Measurements from ENCODE around the gene DCAKD. TPM values are rescaled to one million over a fixed set of nuclear protein-coding genes. Genes with fewer than 3 reads are reported as not detected.

DCAKD gene
- total and polyA plus RNA-seq, 12 donors: 21.1 to 46.2 (median 31.9) TPM

DNA sequence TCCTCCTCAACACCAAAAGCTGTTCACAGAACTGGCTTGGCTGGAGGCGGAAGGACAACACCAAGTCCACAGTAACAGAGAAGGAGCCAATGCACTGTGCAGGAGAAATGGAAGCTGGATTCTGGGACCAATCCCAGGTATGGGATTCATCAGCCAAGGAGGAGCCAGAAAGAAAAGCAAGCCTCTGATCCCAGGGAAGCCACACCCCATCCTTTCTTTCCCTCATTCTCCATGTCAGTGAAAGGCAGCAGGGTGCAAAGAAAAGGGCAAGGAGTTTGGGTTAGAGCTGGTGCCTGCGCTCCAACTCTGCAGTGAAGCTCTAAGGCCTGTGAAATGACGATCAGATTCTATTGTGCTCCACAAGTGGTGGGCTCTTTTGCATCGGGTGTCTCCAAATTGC is 11.0 kb downstream of the DCAKD start:
- ATAC-seq (no peak), DNase-seq (no peak)
- no peaks in the 10 kb centered on the region for H3K9me3 ChIP-seq
- TF ChIP-seq, protein P1, sequence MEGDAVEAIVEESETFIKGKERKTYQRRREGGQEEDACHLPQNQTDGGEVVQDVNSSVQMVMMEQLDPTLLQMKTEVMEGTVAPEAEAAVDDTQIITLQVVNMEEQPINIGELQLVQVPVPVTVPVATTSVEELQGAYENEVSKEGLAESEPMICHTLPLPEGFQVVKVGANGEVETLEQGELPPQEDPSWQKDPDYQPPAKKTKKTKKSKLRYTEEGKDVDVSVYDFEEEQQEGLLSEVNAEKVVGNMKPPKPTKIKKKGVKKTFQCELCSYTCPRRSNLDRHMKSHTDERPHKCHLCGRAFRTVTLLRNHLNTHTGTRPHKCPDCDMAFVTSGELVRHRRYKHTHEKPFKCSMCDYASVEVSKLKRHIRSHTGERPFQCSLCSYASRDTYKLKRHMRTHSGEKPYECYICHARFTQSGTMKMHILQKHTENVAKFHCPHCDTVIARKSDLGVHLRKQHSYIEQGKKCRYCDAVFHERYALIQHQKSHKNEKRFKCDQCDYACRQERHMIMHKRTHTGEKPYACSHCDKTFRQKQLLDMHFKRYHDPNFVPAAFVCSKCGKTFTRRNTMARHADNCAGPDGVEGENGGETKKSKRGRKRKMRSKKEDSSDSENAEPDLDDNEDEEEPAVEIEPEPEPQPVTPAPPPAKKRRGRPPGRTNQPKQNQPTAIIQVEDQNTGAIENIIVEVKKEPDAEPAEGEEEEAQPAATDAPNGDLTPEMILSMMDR (IDR thresholded peaks at IDR 0.05): no peak
- H3K4me3 ChIP-seq: no peak overlapping the region
- H3K36me3 ChIP-seq: peaks cover 0 to 5% (median 0%) of the 10 kb centered on the region in 9 donors
- peaks cover 12 to 67% (median 42%) of the 10 kb centered on the region in 9 donors for H3K4me1 ChIP-seq
- no peak overlapping the region for H3K27ac ChIP-seq
- H3K27me3 ChIP-seq: no peaks in the 10 kb centered on the region
- intact Hi-C loops (cut with DNase I): no loop called here
- WGBS, 2 donors: 79 to 83% methylated on average over 4 of the region's 4 CpGs

DNA sequence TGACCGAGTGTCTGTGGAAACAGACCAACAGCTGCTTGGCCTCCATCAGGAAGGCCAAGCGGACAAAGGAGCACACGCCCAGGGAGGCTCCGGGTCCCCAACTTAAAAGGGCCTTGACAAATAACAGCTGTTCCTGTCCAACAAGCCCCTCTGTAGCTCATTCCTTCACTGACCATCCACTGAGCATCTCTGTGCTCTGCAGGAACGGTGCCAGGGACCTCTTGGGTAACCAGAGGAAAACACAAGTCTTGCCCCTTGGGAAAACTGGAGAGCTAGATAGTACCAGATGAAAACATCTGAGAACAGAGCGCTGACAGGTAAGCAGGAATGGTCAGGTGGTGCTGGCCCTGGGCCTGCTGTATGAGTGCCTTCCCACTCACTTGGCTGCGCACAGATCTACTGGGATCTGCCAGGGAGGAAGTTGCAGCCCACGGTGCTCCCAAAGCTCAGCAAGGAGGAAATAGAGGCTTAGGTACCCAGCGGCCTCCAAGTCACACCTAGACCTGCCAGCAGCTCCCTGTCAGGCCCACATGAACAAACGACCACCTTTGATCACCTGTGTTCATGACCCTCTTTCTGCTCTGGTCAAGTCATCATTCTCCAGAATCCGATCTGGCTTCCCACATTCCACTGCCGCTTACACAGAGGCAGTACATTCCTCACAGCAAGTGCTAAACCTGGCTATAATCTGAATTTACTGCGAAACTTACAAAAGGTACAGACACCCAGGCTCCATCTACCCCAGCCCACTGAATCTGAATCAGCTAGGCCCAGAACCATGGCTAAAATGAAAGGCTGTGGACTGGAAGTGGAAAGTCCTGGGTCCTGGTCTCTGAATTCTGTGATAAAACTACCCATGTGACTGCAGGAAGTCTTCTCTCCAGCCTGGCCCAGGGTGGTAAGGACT is 12.5 kb downstream of the DCAKD start:
- intact Hi-C loops (cut with DNase I): no loop called here
- Histone ChIP-seq H3K4me1 (peaks cover 10 to 57% (median 33%) of the 10 kb centered on the region in 9 donors), H3K4me3 (no peak overlapping the region), H3K27me3 (no peaks in the 10 kb centered on the region), H3K27ac (peak overlapping the region in 2 of 10 donors; percentile 1 to 14), H3K36me3 (peaks cover 0 to 20% (median 7%) of the 10 kb centered on the region in 9 donors), H3K9me3 (no peaks in the 10 kb centered on the region)
- peak in 4 of 8 donors; percentile 21 to 39 (median 32) for ATAC-seq
- no peak for DNase-seq
- TF ChIP-seq, protein P1 (IDR thresholded peaks at IDR 0.05): no peak
- WGBS, 2 donors: 43 to 47% methylated on average over 13 of the region's 13 CpGs

DNA sequence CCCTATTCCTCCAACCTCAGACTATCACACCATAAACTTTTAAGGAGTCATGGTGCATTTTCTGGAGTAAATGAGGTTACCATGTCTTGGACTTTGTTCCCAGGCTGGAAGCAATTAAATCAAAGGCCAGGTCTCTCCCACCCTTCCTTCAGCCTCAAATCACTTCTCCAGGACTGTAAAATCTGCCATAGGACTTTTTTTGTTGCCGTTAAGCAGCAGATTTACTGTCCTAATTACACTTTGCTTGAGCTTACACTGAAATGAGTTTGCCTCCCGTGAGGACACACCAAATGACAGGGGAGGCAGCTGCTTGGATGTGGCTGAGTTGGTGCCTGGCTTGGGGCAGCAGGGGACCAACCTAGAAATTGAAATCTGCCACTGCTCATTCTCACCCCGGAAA is 14.7 kb downstream of the DCAKD start:
- intact Hi-C loops (cut with DNase I): no loop called here

DNA sequence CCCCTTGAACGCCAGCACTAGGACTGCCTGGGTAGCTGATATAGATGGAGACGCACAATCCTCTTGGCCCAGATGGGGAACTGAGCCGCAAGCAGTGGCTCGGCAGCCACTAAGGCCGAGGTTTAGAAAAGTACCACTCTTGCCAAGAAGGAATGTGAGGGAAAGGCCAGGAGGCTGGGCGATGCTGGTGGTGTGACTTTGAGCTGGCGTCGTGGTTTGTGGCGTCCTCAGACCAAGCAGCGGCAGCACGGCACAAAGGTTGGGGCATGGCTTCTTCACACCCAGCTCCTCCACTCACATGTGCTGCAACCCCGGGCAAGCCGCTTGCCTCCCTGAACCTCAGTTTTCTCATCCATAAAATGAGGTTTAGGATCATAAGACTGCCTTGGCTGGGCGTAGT is 15.6 kb downstream of the DCAKD start:
- H3K4me1 ChIP-seq: peaks cover 9 to 44% (median 20%) of the 10 kb centered on the region in 9 donors
- H3K9me3 ChIP-seq: no peaks in the 10 kb centered on the region
- no peaks in the 10 kb centered on the region for H3K27me3 ChIP-seq
- intact Hi-C loops (cut with DNase I): no loop called here
- no peak overlapping the region for H3K27ac ChIP-seq
- no peak for ATAC-seq
- H3K4me3 ChIP-seq: no peak overlapping the region
- no peak for DNase-seq
- 93% methylated on average over 14 of the region's 14 CpGs for WGBS, 2 donors
- TF ChIP-seq, protein P1 (IDR thresholded peaks at IDR 0.05): no peak
- peaks cover 0 to 52% (median 16%) of the 10 kb centered on the region in 9 donors for H3K36me3 ChIP-seq

More for the DNA sequence above, 14.7 kb downstream of the DCAKD start:
- no peak overlapping the region for H3K4me3 ChIP-seq
- TF ChIP-seq, protein P1 (IDR thresholded peaks at IDR 0.05): no peak
- no peaks in the 10 kb centered on the region for H3K9me3 ChIP-seq
- peaks cover 10 to 42% (median 20%) of the 10 kb centered on the region in 9 donors for H3K4me1 ChIP-seq
- H3K36me3 ChIP-seq: peaks cover 0 to 43% (median 14%) of the 10 kb centered on the region in 9 donors
- no peak for DNase-seq
- ATAC-seq: no peak
- no peak overlapping the region for H3K27ac ChIP-seq
- WGBS, 2 donors: 61 to 69% methylated on average over 3 of the region's 3 CpGs
- no peaks in the 10 kb centered on the region for H3K27me3 ChIP-seq
